Measurements from ENCODE around the gene NMNAT3.

NMNAT3 gene

DNA sequence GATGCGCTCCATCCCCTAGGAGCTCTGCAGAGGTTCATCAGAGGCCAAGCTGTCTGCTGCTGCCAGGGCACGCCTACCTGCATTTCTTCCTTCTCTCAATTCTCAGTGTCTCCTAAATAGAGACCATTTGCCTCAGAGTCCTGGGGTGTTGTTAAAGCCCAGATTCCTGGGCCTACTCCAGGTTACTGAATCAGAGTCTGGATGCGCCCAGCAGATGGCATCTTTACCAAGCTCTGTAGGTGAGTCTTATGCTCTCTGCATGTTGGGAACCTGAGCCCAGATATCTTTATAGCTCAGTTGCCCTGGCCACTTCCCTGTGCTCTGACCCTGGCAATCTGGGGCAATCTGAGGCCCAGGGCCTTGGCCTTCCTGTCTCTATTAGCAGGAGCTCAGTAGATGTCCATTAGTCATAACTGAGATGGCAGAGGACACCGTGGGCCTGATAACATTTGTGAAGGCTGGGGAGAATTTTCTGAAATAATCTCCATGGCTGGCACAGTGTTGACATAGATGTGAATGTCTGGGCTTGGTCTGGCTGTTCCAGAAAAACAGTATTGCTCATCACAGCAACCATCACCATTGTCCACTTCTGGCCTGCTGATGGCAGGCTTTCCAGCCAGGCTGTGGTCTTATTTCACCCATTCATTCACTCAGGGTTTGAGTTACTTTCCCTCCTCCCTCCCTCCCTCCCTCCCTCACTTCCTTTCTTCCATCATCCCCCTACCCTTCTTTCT lies 125.0 kb downstream of the NMNAT3 start:
- H3K36me3 ChIP-seq (ENCODE audit: insufficient read depth, low read length): no peaks in the 10 kb centered on the region
- no peaks in the 10 kb centered on the region for H3K9me2 ChIP-seq (replicated peaks; ENCODE audit: low read depth, low read length)
- TF ChIP-seq CTCF (conservative IDR thresholded peaks at IDR 0.05; ENCODE audit: low read length) (peak; percentile 27), EZH2phosphoT487 (IDR thresholded peaks at IDR 0.05; ENCODE audit: borderline replicate concordance) (no peak)
- no peaks in the 10 kb centered on the region for H3K4me1 ChIP-seq (ENCODE audit: insufficient read depth, low read length, poor library complexity, severe bottlenecking)
- no peaks in the 10 kb centered on the region for H3K27me3 ChIP-seq (ENCODE audit: insufficient read depth, low read length, poor library complexity, severe bottlenecking)
- H2AFZ ChIP-seq (ENCODE audit: low read length): no peak overlapping the region
- no peak overlapping the region for H3K9ac ChIP-seq (ENCODE audit: low read depth, low read length, poor library complexity, severe bottlenecking)
- H3K4me3 ChIP-seq (ENCODE audit: low read length, poor library complexity, severe bottlenecking): no peak overlapping the region
- no peaks in the 10 kb centered on the region for H4K20me1 ChIP-seq (ENCODE audit: insufficient read depth, low read length, poor library complexity, severe bottlenecking)
- no peaks in the 10 kb centered on the region for H3K9me3 ChIP-seq (ENCODE audit: insufficient read depth, low read depth, low read length)
- H3K4me2 ChIP-seq (ENCODE audit: low read depth, low read length, poor library complexity, severe bottlenecking): no peak overlapping the region
- no peaks in the 10 kb centered on the region for H3K79me2 ChIP-seq (ENCODE audit: insufficient read depth, low read length)
- H3F3A ChIP-seq (ENCODE audit: low read depth): no peaks in the 10 kb centered on the region

- H3K9me3 ChIP-seq (ENCODE audit: insufficient read depth, low read depth, low read length): no peaks in the 10 kb centered on the region
- H2AFZ ChIP-seq (ENCODE audit: low read length): no peak overlapping the region
- H3K4me1 ChIP-seq (ENCODE audit: insufficient read depth, low read length, poor library complexity, severe bottlenecking): no peaks in the 10 kb centered on the region
- no peaks in the 10 kb centered on the region for H3K79me2 ChIP-seq (ENCODE audit: insufficient read depth, low read length)
- no peaks in the 10 kb centered on the region for H3F3A ChIP-seq (ENCODE audit: low read depth)
- H3K36me3 ChIP-seq (ENCODE audit: insufficient read depth, low read length): no peaks in the 10 kb centered on the region
- H3K27me3 ChIP-seq (ENCODE audit: insufficient read depth, low read length, poor library complexity, severe bottlenecking): no peaks in the 10 kb centered on the region
- H3K9me2 ChIP-seq (replicated peaks; ENCODE audit: low read depth, low read length): no peaks in the 10 kb centered on the region
- H3K4me3 ChIP-seq (ENCODE audit: low read length, poor library complexity, severe bottlenecking): no peak overlapping the region
- H3K4me2 ChIP-seq (ENCODE audit: low read depth, low read length, poor library complexity, severe bottlenecking): no peak overlapping the region
- TF ChIP-seq CTCF (conservative IDR thresholded peaks at IDR 0.05; ENCODE audit: low read length): no peak
- no peak for TF ChIP-seq EZH2phosphoT487 (IDR thresholded peaks at IDR 0.05; ENCODE audit: borderline replicate concordance)
- no peak overlapping the region for H3K9ac ChIP-seq (ENCODE audit: low read depth, low read length, poor library complexity, severe bottlenecking)
- no peaks in the 10 kb centered on the region for H4K20me1 ChIP-seq (ENCODE audit: insufficient read depth, low read length, poor library complexity, severe bottlenecking)
These were observed 129.0 kb downstream of the NMNAT3 start for GRCh38 chr3:139548801-139549200.

- no peaks in the 10 kb centered on the region for H3K4me1 ChIP-seq (ENCODE audit: insufficient read depth, low read length, poor library complexity, severe bottlenecking)
- TF ChIP-seq CTCF (conservative IDR thresholded peaks at IDR 0.05; ENCODE audit: low read length) (no peak), EZH2phosphoT487 (IDR thresholded peaks at IDR 0.05; ENCODE audit: borderline replicate concordance) (no peak)
- H3K9me3 ChIP-seq (ENCODE audit: insufficient read depth, low read depth, low read length): no peaks in the 10 kb centered on the region
- no peaks in the 10 kb centered on the region for H3K9me2 ChIP-seq (replicated peaks; ENCODE audit: low read depth, low read length)
- no peaks in the 10 kb centered on the region for H4K20me1 ChIP-seq (ENCODE audit: insufficient read depth, low read length, poor library complexity, severe bottlenecking)
- H3K4me2 ChIP-seq (ENCODE audit: low read depth, low read length, poor library complexity, severe bottlenecking): no peak overlapping the region
- no peaks in the 10 kb centered on the region for H3K79me2 ChIP-seq (ENCODE audit: insufficient read depth, low read length)
- H3K4me3 ChIP-seq (ENCODE audit: low read length, poor library complexity, severe bottlenecking): no peak overlapping the region
- H3K27me3 ChIP-seq (ENCODE audit: insufficient read depth, low read length, poor library complexity, severe bottlenecking): no peaks in the 10 kb centered on the region
- H3K9ac ChIP-seq (ENCODE audit: low read depth, low read length, poor library complexity, severe bottlenecking): no peak overlapping the region
- H3K36me3 ChIP-seq (ENCODE audit: insufficient read depth, low read length): no peaks in the 10 kb centered on the region
- no peak overlapping the region for H2AFZ ChIP-seq (ENCODE audit: low read length)
- no peaks in the 10 kb centered on the region for H3F3A ChIP-seq (ENCODE audit: low read depth)
These were observed 130.1 kb downstream of the NMNAT3 start for GRCh38 chr3:139547666-139548065.

Data from Loucy (cell line).